Endothelial cell of umbilical vein (primary cell): ENCODE results near the gene LRRC8E.

Experiments
- JUN ChIP-seq: IDR thresholded peaks from 2 replicates; pipeline ENCODE4 v1.6.1; 2011; ENCODE audit warnings: borderline replicate concordance, low read depth; ENCODE audit not compliant: insufficient read length, insufficient read depth
- MYC ChIP-seq: IDR thresholded peaks from one replicate; pipeline ENCODE4 v1.6.1; 2011; ENCODE audit warnings: mild to moderate bottlenecking, low read depth, low read length
- POLR2A ChIP-seq: IDR thresholded peaks from 2 replicates; pipeline ENCODE4 v1.6.1; 2012; ENCODE audit warnings: low read depth, mild to moderate bottlenecking, control low read depth, low read length
- TF ChIP-seq, protein P1 (sequence below), 2 donors: IDR thresholded peaks; 1 replicate in 1 of 2; 2 replicates in 1 of 2; pipeline ENCODE4 v1.5.1; 2011; ENCODE audit warnings: low read length in 2 of 2, mild to moderate bottlenecking in 2 of 2, moderate library complexity in 2 of 2, control low read depth in 1 of 2, inconsistent platforms in 1 of 2, low read depth in 1 of 2; ENCODE audit not compliant: insufficient read depth in 1 of 2; ENCODE audit errors: extremely low read depth in 1 of 2

DNA sequence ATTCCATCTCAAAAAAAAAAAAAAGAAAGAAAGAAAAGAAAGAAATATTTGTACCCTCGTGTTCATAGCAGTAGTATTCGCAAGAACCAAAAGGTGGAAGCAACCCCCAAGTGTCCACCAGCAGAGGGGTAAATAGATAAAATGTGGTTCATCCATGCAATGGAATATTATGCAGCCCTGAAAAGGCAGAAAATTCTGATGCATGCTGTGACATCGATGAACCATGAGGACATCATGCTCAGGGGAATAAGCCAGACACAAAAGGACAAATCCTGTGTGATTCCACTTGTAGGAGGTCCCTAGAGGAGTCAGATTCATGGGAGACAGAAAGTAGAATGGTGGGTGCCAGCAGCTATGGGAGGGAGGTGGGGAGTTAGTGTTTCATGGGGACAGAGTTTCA, 6.4 kb upstream of the LRRC8E start:
- TF ChIP-seq, protein P1, sequence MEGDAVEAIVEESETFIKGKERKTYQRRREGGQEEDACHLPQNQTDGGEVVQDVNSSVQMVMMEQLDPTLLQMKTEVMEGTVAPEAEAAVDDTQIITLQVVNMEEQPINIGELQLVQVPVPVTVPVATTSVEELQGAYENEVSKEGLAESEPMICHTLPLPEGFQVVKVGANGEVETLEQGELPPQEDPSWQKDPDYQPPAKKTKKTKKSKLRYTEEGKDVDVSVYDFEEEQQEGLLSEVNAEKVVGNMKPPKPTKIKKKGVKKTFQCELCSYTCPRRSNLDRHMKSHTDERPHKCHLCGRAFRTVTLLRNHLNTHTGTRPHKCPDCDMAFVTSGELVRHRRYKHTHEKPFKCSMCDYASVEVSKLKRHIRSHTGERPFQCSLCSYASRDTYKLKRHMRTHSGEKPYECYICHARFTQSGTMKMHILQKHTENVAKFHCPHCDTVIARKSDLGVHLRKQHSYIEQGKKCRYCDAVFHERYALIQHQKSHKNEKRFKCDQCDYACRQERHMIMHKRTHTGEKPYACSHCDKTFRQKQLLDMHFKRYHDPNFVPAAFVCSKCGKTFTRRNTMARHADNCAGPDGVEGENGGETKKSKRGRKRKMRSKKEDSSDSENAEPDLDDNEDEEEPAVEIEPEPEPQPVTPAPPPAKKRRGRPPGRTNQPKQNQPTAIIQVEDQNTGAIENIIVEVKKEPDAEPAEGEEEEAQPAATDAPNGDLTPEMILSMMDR (IDR thresholded peaks at IDR 0.05; ENCODE audit: extremely low read depth in 1 of 2, insufficient read depth in 1 of 2, low read depth in 1 of 2, low read length in 2 of 2), result no peak
- no peak for TF ChIP-seq JUN
- TF ChIP-seq MYC, result no peak
- TF ChIP-seq POLR2A, result no peak
